Measurements from ENCODE around the gene PATL2.
"Not testable (repeated sequence)": the region's sequence is repeated elsewhere in the genome, so short reads cannot be mapped to it uniquely, and the experiment has no call there.

PATL2 gene

DNA sequence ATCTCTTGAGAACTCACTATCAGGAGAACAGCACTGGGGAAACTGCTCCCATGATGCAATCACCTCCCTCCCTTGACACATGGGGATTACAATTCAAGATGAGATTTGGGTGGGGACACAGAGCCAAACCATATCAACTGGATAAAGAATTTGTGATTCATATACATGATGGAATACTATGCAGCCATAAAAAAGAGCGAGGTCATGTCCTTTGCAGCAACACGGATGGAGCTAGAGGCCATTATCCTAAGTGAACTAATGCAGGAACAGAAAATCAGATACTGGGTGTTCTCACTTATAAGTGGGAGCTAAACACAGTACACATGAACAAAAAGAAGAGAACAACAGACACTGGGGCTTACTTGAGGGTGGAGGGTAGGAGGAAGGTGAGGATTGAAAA, 64.7 kb downstream of the PATL2 start:
- Histone ChIP-seq H3K27me3 (replicated peaks) (no peaks in the 10 kb centered on the region), H3K36me3 (replicated peaks) (peaks cover 21% of the 10 kb centered on the region), H3K4me3 (ENCODE audit: low read depth, low read length) (no peak overlapping the region), H3K27ac (no peak overlapping the region)
- in situ Hi-C loops (cut with HindIII; ENCODE audit: low pct_ligation_motif_present, low sequenced_read_pairs), result no loop called here
- DNase-seq, result no peak
- TF ChIP-seq CTCF (IDR thresholded peaks at IDR 0.05; ENCODE audit: low read depth, low read length, missing control alignments), result no peak

DNA sequence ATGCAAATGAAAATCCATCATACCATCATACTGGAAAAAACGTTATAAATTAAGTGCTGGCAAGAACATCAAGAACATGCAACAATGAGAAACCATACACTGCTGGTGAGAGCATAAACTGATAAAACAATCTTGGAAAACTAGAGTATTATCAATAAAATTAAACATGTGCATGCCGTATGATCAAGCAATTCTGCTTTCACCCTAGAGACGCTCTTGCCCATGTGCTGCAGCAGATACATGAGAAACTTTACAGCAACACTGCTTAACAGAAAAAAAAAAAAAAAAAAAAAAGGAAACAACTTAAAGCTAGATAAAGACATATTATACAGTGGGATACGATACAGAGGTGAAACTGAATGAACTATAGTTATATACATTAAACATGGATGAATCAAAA, 69.5 kb downstream of the PATL2 start:
- H3K4me3 ChIP-seq (ENCODE audit: low read depth, low read length), result no peak overlapping the region
- TF ChIP-seq CTCF (IDR thresholded peaks at IDR 0.05; ENCODE audit: low read depth, low read length, missing control alignments), result no peak
- no peak overlapping the region for H3K27ac ChIP-seq
- peaks cover 9% of the 10 kb centered on the region for H3K36me3 ChIP-seq (replicated peaks)
- no peaks in the 10 kb centered on the region for H3K27me3 ChIP-seq (replicated peaks)
- in situ Hi-C loops (cut with HindIII; ENCODE audit: low pct_ligation_motif_present, low sequenced_read_pairs), result no loop called here
- no peak for DNase-seq

- peaks cover 7% of the 10 kb centered on the region for H3K36me3 ChIP-seq (replicated peaks)
- no peaks in the 10 kb centered on the region for H3K27me3 ChIP-seq (replicated peaks)
- no peak overlapping the region for H3K27ac ChIP-seq
- TF ChIP-seq CTCF (IDR thresholded peaks at IDR 0.05; ENCODE audit: low read depth, low read length, missing control alignments), result no peak
- no peak overlapping the region for H3K4me3 ChIP-seq (ENCODE audit: low read depth, low read length)
- in situ Hi-C loops (cut with HindIII; ENCODE audit: low pct_ligation_motif_present, low sequenced_read_pairs), result no loop called here
- DNase-seq, result no peak
Observed at GRCh38 chr15:44636976-44637375, 74.1 kb downstream of the PATL2 start.

DNA sequence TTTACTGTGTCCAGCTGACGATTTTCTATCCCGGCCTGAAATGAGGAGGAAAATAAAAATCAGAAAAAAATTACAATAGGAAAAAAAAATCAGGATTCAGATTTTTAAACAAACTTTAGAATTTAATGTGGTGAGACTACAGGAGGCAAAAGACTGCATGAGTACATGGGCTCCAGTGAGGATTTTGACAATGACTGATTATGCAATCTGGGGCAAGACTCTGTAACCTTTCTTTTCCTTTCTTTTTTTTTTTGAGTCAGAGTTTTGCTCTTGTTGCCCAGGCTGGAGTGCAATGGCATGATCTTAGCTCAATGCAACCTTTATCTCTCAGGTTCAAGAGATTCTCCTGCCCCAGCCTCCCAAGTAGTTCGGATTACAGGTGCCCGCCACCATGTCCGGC, 77.5 kb downstream of the PATL2 start:
- no peak overlapping the region for H3K4me3 ChIP-seq (ENCODE audit: low read depth, low read length)
- TF ChIP-seq CTCF (IDR thresholded peaks at IDR 0.05; ENCODE audit: low read depth, low read length, missing control alignments), result no peak
- in situ Hi-C loops (cut with HindIII; ENCODE audit: low pct_ligation_motif_present, low sequenced_read_pairs), result no loop called here
- H3K27ac ChIP-seq, result peak overlapping the region; percentile 46
- H3K27me3 ChIP-seq (replicated peaks), result no peaks in the 10 kb centered on the region
- H3K36me3 ChIP-seq (replicated peaks), result peaks cover 14% of the 10 kb centered on the region
- DNase-seq, result peak; percentile 2

DNA sequence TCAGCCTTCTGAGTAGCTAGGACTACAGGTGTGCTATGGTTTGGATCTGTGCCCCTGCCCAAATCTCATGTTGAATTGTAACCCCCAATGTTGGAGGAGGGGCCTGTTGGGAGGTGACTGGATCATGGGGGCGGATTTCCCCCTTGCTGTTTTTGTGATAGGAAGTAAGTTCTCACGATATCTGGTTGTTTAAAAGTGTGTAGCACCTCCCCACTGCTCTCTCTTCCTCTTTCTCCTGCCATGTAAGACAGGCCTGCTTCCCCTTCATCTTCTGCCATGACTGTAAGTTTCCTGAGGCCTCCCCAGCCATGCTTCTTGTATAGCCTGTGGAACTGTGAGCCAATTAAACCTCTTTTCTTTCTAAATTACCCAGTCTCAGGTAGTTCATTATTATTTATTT, 85.8 kb downstream of the PATL2 start:
- in situ Hi-C loops (cut with HindIII; ENCODE audit: low pct_ligation_motif_present, low sequenced_read_pairs); H3K27ac ChIP-seq; H3K27me3 ChIP-seq (replicated peaks); DNase-seq; H3K4me3 ChIP-seq (ENCODE audit: low read depth, low read length): not testable (repeated sequence)
- H3K36me3 ChIP-seq (replicated peaks), result peaks cover 22% of the 10 kb centered on the region

GRCh38 chr15:44623178-44623577, 87.9 kb downstream of the PATL2 start:
- no peak for DNase-seq
- no peak overlapping the region for H3K27ac ChIP-seq
- H3K4me3 ChIP-seq (ENCODE audit: low read depth, low read length), result no peak overlapping the region
- in situ Hi-C loops (cut with HindIII; ENCODE audit: low pct_ligation_motif_present, low sequenced_read_pairs), result no loop called here
- peaks cover 20% of the 10 kb centered on the region for H3K36me3 ChIP-seq (replicated peaks)
- TF ChIP-seq CTCF (IDR thresholded peaks at IDR 0.05; ENCODE audit: low read depth, low read length, missing control alignments), result no peak
- H3K27me3 ChIP-seq (replicated peaks), result no peaks in the 10 kb centered on the region
